NCI-H146 treated with DMSO at 0.1 percent for 48 hours (cell line): Measurements from ENCODE around the gene ERFL.

Source experiments
- DNase-seq: peaks from one replicate; lab custom pipeline; 2025; ENCODE audit not compliant: unreplicated experiment; lab: John Stamatoyannopoulos, UW

Gene ERFL

DNA sequence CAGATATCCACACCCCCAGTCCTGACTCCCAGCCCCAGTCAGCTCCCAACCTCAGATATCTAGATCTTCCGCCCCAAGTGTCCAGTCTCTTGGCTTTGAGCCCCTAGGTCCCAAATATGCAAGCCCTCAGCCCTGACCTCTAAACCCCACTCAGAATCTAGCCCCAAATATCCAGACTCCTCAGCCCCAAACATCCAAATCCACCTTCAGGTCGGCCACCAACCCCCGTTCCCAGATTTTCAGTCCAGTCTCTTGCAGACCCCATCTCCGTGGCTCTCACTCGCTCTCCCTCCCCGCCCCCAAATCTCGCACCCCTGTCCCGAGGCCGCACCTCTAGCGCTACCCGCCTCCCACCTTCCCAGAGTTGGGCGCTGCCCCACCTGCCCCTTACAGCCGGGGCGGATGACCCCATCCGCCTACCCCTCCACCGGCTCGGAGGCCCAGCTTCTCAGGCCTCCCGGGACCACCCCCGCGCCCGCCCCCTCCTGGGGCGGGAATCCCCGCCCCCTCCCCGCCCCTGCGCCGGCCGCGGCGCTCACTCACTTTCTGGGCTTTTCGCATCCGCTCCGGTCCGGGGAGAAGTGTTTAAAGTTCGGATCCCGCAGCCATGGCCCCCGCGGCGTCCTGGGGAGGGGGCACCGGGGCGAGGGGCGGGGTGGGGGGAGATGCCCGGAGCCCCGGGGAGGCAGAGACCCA is 604 bp downstream of the ERFL start:
- no peak for DNase-seq

DNA sequence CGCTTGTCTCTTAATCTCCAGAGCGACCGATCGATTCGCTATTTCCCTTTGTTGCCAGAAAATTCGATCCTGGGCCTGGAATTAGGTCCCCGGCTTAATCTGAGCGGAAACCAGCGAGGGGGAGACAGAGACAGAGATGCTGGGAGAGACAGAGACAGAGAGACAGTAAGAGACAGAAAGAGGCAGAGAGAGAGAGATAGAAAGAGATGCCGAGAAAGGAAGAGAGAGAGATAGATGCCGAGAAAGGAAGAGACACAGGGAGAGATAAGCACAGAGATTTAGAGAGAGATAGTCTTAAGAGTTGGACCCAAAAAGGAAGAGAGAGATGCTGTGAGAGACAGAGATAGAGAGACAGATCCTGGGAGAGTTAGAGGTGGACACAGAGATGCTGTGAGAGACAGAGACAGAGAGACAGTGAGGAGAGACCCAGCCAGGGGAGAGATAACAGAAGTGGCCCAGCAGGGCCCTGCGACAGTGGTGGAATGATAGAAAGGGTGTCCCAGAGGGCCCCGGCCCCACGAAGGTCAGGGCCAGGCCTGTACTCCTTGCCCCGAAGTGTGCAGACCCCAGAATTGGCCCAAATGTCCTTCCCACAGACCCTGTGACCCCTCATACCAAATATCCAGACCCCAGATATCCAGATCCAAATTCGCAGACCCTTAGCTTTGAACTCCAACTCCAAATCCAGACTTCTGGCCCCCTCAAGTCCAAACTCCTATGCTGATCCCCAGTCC is 1.3 kb downstream of the ERFL start:
- no peak for DNase-seq

DNA sequence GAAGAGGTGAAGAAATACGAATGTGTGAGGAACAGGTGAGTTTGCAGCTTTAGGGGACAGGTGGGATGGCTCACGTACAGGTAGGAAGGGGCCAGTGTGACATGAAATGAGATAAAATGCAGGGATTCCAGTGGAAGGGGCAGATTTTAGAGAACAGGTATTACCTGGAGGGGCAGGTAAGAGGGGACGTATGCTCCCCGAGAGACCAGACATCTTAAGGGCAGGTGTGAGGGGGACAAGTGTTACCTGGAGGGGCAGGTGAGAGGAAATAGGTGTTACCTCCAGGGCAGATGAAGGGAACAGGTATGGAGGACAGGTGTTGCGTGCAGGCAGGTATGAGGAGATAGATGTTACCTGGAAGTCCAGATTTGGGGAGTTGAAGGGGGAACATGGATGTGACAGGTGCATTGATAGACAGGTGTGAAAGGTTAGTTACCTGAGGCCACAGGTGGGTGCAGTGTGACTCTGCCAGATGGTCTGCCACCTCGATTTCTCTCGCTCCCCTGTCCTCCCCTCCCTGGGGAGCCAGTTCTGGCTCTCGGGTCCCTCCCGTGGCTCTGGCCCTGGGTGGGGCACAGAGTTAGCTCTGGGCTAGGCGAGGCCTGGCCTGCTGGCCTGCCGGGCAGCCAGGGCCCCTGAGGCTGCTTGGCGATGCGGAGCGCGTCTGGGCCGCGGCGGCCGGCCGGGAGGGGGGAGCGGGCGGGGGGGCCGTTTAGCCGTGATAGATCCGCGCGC is 2.1 kb downstream of the ERFL start:
- DNase-seq = no peak

DNA sequence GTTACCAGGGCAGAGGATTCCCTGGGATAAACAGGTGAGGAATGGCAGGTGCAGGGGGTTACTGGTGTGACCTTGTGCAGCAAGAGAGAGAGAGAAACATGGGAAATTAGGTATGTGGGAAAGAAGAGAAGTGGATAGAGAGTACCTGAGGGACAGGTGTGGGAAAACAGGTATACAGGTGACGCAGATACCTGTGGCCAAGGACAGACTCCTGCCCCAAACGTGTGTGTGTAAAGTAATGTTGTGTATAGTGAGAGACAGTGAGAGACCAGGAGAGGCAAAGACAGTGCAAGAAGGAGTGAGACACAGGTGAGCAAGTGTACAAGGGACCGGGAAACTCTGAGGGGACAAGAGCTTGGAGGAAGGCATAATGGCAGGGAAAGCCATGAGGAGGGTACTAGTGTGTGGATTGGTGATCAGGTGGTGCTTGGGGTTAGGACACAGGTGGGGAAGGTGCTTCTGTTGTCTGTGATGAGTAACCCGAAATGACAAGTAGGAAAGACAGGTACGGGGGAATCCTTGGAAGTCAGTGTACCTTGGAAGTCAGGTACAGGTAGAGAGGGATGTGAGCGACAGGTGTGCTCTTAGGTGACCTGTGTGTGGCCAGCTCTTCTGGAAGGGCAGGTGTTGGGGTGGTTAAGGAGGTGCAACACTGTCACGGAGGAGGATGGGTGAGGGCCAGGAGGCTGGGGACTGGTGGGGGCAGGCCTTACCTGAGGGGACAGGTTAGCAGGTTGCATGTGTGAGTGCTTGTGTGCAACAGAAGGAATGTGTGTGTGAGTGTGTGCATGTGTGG is 2.8 kb downstream of the ERFL start:
- no peak for DNase-seq

DNA sequence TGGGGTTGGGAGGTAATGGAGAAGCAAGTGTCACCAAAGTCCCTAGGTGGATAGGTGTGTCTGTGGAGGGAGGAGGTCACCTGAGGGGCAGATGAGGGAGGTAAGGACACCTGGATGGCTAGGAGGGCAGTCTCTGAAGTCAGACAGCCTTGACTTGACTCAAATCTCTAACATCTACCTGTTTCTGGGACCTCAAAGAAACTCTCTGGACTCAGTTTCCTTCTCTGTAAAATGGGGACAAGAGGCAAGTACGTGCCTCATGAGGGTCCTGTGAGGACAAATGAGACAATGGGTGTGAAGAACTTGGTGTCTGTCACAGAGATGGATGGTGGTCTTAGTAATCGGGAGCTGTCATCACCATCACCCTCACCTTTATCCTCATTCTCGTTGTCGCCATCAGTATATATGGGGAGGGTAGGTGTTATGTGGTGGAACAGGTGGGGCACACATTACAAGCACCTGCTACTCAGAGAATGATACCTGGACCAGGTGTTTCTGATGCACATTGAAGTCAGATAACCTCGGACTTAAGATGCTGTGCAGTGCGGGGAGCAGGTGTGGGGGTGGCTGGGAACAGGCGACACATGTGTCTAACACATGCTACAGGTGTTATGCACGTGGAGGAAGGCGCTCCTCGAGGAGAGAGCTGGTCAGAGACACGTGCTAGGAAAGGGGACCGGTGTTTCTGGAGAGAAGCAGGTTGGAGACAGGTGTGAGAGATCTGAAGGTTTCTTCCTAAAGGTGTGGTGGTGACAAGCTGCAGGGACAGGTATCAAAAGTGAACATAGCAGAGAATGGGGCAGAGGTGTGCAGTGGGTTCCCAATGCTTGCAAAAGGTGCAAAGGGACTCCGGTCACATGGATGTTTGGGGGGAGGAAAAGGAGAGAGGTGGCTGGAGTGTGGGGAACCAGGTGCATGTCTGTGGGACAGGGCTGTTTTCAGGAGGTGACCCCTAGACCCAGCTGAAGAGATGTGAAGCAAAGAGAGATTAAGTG is 3.8 kb downstream of the ERFL start:
- DNase-seq = no peak

DNA sequence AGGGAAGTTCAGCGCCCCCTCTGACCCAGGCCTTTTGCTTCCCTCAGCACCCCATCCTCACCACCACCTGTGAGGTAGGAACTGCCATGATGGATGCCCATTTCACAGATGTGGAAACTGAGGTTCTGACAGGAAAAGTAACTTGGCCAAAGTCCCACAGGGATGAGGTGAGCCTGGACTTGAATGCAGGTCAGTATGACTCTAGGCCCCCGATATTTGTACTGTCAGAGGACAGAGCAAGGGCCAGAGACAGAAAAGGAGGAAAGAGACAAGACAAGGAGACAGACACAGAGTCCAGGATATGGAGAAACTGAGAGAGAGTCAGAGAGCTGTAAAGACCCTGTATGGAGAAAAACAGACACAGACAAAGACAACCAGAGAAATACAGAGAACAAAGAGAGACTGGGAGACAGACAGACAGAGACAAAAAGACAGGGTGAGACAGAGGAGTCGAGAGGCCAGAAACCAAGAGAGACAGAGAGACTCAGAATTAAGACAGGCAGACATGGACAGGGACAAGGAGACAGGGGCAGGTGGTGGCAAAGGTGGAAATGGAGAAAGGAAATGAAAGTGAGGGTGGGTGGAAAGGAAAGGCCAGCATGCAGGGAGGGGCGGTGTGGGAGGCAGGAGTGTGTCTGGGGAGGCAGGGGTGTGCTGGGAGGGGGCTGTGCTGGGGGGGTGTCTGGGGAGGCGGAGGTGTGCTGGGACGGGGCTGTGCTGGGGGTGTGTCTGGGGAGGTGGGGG is 5.0 kb downstream of the ERFL start:
- no peak for DNase-seq

DNA sequence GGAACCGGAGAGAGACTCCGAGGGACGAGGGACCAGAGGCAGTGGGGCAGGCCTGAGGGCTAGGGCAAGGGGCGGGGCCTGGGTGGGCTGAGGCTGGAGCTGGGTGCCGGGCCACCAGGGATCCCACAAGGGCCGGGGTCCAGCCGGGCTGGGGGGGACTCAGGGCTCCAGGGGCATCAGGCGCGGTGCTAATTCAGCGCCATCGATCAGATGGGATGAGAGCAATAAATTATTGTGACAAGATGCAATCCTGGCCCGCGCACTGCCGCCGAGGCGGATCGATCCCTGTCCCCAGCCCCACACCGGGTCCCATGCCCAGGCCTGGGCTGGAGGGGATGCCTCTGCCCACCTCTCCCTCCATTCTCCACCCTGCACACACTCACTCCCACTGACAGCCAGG is 5.7 kb downstream of the ERFL start:
- no peak for DNase-seq

DNA sequence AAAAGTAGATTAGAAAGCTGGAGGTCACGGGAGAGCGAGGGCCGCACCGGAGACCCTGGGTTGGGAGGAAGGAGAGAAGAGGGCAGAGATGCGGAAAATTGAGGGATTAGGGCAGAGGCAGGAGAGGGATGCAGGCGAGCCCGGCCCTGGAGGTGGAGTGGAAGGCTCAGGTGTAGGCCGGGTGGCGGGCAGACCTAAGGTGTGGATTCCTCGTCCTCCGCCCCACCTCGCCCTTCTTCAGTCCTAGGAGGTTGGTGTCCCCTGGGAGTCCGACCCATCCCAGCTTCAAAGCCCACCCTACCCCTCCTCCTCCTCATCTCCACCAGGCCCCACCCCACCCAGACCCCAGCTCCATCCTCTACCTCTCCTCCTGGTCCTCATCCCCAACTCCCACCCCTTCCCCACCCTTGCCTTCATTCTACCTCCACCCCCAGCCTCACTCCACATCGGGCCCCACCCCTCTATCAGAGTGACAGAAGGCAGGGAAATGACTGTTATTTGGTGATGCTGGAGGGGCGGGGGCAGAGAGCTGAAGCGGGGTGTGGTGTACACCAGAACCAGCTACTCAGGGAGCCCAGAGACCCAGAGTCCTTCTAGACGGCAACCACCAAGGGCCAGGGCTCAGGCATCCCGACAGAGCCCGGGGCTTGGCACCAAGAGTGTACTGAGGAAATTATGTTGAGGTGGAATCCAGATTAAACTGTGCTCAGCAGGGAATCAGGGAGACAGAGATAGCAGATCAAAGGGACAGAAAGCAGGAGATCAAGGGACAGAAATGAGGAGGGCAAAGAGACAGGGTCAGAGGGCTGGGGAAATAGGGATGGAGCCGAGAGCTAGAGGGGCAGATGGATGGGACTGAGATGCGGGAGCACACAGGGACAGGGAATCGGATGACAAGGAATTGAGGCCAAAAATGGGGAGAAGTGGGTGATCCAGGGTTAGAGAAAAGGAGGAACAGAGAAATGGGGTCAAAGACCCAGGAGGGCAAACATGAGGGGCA is 6.4 kb downstream of the ERFL start:
- no peak for DNase-seq

DNA sequence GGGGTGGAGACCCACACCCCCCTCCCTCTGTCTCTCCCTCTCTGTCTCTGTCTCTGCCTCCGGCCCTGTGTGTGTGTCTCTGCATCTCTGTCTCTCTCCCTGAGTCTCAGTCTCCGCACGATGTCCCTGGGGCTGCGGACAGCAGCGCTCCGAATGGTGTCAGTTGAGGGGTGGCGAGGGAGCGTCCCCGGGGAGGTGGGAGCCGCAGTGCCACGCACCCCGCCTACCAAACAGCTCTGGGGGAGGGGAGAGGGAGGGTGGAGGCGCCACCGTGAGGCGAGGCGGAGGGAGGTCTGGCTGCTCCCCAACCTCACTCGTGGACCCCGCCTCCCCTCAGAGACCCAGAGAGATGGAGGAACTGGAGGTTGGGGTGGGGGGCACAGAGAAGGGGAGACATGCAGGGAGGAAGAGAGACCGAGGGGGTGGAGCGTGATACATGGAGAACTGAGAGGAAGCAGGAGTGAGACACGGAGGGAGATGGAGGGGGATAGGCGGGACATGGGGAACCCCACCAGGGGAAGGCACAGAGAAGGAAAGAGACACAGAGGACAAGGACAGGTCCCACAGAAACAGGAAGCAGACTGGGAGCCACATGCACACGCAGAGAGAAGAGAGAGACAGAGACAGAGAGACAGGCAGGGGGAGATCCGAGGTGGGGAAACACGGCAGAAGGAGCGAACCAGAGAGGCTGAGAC is 7.2 kb downstream of the ERFL start:
- DNase-seq = no peak

DNA sequence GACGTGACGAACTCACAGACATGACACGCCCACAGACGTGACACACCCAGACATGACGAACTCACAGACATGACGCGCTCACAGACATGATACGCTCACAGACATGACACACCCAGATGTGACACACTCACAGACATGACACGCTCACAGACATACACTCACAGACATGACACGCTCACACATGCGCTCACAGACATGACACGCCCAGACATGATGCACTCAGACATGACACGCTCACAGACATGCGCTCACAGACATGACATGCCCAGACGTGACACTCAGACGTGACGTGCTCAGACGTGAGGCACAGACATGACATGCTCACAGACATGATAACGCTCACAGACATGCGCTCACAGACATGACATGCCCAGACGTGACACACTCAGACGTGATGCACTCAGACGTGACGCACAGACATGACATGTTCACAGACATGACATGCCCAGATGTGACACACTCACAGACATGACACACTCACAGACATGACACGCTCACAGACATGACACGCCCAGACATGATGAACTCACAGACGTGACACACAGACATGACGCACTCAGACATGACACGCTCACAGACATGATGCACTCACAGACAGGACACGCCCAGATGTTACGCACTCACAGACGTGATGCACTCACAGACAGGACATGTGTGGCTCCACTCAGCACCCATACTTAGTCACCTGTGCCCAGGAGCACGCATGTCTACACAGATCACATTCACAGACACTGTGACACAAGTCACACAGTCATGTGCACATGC is 8.1 kb downstream of the ERFL start:
- DNase-seq = no peak

DNA sequence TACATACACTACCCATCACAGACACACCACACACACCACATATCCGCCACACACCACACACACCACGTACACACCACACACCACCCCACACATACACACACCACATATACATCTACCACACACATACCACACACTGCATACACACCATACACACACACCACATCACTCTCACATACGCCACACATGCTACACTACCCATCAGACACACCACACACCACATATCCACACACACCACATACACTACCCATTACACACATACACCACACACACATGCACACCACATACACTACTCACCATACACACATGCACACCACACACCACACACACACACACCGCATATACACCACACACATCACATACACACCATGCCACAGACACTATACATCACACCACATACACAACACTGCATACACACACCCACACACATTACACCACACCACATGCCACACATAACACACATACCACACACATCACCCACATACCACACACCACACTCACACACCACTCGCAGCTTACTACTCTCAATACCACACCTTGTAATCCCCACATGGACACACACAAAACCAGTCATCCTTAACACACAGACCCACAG is 9.5 kb downstream of the ERFL start:
- DNase-seq = no peak

DNA sequence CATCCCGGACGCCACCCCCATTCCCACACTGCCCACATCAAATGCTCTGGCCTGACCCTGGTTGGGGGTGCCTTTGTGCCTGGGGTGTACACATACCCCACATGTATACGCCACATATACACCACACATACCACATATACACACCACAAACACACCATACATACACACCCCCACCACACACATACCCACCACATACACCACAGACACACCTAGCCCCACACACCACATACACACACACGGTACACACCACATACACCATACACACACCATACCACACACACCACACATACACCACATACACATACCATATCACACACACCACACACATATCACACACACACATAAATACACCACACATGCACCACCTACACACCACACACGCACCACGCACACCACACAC is 10.2 kb downstream of the ERFL start:
- DNase-seq = no peak

DNA sequence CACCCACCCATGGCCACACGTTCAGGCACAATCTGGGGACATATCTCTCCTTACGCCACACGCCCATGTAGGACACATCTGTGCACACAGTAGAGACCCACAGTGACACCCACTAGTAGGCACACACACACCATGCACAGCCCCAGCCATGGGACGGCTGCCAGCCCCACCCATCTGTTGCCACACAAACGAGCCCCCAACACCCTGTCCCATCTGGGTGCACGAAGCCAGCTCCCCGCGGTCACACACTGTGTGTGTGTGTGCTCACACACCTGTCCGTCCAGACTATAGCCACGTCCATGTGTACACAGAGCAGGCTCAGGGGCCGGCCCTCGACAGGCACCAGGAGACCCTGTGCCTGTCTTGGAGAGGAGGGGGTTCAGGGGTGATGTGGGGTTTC is 10.6 kb downstream of the ERFL start:
- DNase-seq = no peak

DNA sequence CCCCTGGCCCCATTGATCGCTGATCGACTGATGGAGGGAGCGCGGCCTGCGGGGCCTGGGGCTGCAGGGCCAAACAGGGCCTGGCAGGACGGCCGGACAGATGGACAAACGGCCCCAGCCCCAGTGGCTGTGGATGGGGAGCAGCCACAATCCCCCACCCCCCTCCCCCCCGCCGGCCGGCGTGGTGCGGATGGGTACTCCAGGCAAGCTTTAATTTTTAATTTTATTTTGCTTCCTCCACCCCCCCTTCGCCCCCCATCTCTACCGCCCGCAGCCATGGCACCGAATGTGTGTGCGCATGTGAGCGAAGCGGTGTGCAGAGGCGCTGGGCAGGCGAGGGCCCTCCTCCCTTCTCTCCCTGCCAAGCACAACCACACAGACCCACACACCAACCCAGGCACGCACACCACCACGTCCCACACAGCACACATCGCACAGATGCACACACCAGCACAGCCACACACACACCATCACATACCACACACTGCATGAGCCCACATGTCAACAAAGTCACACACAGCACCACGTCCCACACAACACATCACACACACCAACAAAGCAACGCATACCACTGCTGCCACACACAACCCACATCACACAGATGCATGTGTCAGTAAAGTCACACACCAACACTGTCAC is 12.4 kb downstream of the ERFL start:
- DNase-seq = no peak

DNA sequence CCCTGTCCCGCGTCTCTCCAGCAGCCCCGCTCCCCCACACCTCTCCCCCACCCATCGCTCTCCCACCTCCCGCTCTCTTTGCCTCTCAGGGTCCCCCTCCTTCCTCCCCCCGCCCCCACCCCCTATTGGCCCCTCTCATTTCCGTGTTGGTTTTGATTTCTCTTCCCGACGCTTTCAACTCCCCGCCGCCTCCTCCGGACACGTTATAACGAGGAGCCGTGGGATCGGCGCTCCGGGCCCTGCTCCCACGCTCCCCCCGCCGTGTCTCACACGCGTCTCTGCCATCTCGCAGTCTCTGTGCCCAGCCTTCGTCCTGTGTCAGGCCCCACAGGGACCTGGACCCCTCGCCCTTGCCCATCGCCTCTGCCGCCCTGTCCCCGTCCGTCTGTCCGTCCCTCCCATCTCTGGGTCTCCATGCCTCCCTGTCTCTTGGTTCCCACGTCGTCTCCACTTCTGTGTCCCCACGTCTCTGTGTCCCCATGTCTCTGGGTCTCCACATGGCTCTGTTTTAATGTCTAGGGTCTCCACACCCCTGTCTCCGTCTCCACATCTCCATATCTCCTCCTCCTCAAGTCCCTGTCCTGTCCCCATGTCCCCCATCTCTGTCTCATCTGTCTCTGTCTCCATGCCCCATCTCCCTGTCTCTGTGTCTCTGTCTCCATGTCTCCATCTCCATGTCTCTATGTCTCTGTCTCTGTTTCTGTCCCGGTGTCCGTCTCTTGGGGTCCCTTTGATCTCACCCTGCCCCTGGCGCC is 13.1 kb downstream of the ERFL start:
- DNase-seq = no peak
